AG04450 (cell line): ENCODE data around the gene GUCY1A2. TPM values are rescaled to one million over a fixed set of nuclear protein-coding genes. Genes with fewer than 3 reads are reported as not detected.

Experiments used
- CTCF ChIA-PET: fragments of 300-600, 350-600 bp; formaldehyde crosslinking; extraction: SDS; loops from one replicate; lab custom pipeline; 2022; ENCODE audit warnings: antibody characterized with exemption, inconsistent platforms; lab: Charles Lee
- POLR2A ChIA-PET: fragments of 350-600 bp; formaldehyde crosslinking; extraction: SDS; loops from one replicate; lab custom pipeline; 2021; ENCODE audit warnings: antibody characterized with exemption, inconsistent platforms; lab: Yijun Ruan, JAX
- DNase-seq: peaks from one replicate; pipeline ENCODE4 v3.0.0-alpha.2; 2011; ENCODE audit warnings: low read depth, low spot score
- H3K27ac ChIP-seq: one replicate; pipeline ENCODE4 v1.5.1; 2012; ENCODE audit warnings: low read depth, low read length, control low read depth
- H3K27me3 ChIP-seq: one replicate; pipeline ENCODE4 v1.6.0; 2012; ENCODE audit warnings: low read length; ENCODE audit not compliant: control insufficient read depth, insufficient read depth
- H3K4me3 ChIP-seq: 2 replicates; pipeline ENCODE4 v1.5.1; 2011; ENCODE audit warnings: mild to moderate bottlenecking, low read depth, low read length, control low read depth
- H3K9me3 ChIP-seq: 2 replicates; pipeline ENCODE4 v1.5.1; 2012; ENCODE audit warnings: low read length; ENCODE audit not compliant: control insufficient read depth, insufficient read depth
- polyA plus RNA-seq: library from polyadenylated mRNA; depleted of rRNA; stranded (reverse); fragments of >200 nt; gene quantifications from 2 replicates; pipeline ENCODE4 v1.2.3, GENCODE V29; 2011
- TF ChIP-seq, protein P1 (sequence below): IDR thresholded peaks from 2 replicates; pipeline ENCODE4 v1.5.1; 2011; ENCODE audit warnings: low read depth, low read length, control low read depth, inconsistent platforms

The GUCY1A2 gene
- polyA plus RNA-seq, 1 experiment, result 0.04 TPM

DNA sequence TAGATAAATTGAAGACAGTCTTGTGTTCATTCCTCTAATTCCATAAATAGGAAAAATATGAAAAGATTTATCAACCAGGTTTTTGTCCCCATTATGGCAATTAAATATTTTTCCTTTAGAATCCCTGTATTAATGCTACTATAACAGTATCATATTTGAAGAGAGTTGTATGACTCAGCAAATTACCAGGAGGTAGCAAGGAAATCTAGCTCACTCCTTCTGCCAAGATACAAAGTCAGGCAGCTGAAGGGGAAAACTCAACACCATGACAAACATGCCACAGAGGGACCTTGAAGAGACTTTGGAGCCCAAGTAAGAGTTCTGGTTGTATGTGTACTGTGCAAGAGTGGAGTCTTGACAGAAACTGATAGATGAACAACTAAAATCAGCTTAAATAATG, 143.3 kb downstream of the GUCY1A2 start:
- Histone ChIP-seq H3K27ac (no peak overlapping the region), H3K4me3 (no peak overlapping the region), H3K27me3 (no peaks in the 10 kb centered on the region), H3K9me3 (no peaks in the 10 kb centered on the region)
- no peak for DNase-seq
- POLR2A ChIA-PET, result no interaction called here
- CTCF ChIA-PET, result no interaction called here
- TF ChIP-seq, protein P1, sequence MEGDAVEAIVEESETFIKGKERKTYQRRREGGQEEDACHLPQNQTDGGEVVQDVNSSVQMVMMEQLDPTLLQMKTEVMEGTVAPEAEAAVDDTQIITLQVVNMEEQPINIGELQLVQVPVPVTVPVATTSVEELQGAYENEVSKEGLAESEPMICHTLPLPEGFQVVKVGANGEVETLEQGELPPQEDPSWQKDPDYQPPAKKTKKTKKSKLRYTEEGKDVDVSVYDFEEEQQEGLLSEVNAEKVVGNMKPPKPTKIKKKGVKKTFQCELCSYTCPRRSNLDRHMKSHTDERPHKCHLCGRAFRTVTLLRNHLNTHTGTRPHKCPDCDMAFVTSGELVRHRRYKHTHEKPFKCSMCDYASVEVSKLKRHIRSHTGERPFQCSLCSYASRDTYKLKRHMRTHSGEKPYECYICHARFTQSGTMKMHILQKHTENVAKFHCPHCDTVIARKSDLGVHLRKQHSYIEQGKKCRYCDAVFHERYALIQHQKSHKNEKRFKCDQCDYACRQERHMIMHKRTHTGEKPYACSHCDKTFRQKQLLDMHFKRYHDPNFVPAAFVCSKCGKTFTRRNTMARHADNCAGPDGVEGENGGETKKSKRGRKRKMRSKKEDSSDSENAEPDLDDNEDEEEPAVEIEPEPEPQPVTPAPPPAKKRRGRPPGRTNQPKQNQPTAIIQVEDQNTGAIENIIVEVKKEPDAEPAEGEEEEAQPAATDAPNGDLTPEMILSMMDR, result no peak

GRCh38 chr11:106872246-106872645, 146.0 kb downstream of the GUCY1A2 start:
- POLR2A ChIA-PET, result no interaction called here
- H3K9me3 ChIP-seq, result no peaks in the 10 kb centered on the region

DNA sequence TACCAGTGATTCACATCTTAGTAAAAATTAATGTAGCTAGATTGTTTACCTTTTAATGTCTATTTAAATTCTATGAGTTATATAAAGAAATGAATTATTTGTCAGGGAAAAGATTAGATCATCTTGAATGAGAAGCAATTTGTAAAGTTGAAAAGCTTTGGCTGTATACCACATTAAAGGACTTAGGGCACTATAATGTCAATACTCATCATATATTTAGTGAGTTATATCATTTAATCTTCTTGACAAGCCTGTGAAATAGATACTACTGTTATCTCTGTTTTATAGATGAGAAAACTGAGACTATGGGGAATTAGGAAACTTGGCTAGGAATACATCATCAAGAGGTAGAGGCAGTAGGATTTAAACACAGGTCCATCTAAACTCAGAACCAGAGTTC, 160.1 kb downstream of the GUCY1A2 start:
- TF ChIP-seq, protein P1, result no peak
- Histone ChIP-seq H3K27ac (no peak overlapping the region), H3K4me3 (no peak overlapping the region), H3K9me3 (no peaks in the 10 kb centered on the region), H3K27me3 (no peaks in the 10 kb centered on the region)
- ChIA-PET CTCF (no interaction called here), POLR2A (no interaction called here)
- no peak for DNase-seq

More at GRCh38 chr11:106872246-106872645, 146.0 kb downstream of the GUCY1A2 start:
- no peak for DNase-seq
- H3K27ac ChIP-seq, result no peak overlapping the region
- no peak overlapping the region for H3K4me3 ChIP-seq
- TF ChIP-seq, protein P1, result no peak
- CTCF ChIA-PET, result no interaction called here
- H3K27me3 ChIP-seq, result no peaks in the 10 kb centered on the region

GRCh38 chr11:106856566-106856965, 161.7 kb downstream of the GUCY1A2 start:
- no peak overlapping the region for H3K27ac ChIP-seq
- POLR2A ChIA-PET, result no interaction called here

GRCh38 chr11:106854429-106854828, 163.8 kb downstream of the GUCY1A2 start:
- no peak for DNase-seq
- H3K27me3 ChIP-seq, result no peaks in the 10 kb centered on the region
- no peaks in the 10 kb centered on the region for H3K9me3 ChIP-seq
- ChIA-PET CTCF (no interaction called here), POLR2A (no interaction called here)
- no peak overlapping the region for H3K27ac ChIP-seq
- no peak overlapping the region for H3K4me3 ChIP-seq
- TF ChIP-seq, protein P1, result no peak

More at GRCh38 chr11:106856566-106856965, 161.7 kb downstream of the GUCY1A2 start:
- TF ChIP-seq, protein P1, result no peak
- no peak overlapping the region for H3K4me3 ChIP-seq
- H3K27me3 ChIP-seq, result no peaks in the 10 kb centered on the region
- CTCF ChIA-PET, result no interaction called here
- H3K9me3 ChIP-seq, result no peaks in the 10 kb centered on the region
- no peak for DNase-seq
